ENCODE measurements around the gene METTL24. TPM values are rescaled to one million over a fixed set of nuclear protein-coding genes. Genes with fewer than 3 reads are reported as not detected.

Gene METTL24
- total and polyA plus RNA-seq, 3 donors from 2014 or later = 3.5 to 6.3 (median 6.0) TPM

- intact Hi-C loops (cut with DNase I; ENCODE audit: low total_unique reads) = no loop called here
- Histone ChIP-seq H3K9me3 (no peaks in the 10 kb centered on the region), H3K27me3 (no peaks in the 10 kb centered on the region), H3K4me1 (peaks cover 14% of the 10 kb centered on the region), H3K27ac (peak overlapping the region; percentile 60 to 68), H3K36me3 (ENCODE audit: low read depth, missing control alignments) (no peaks in the 10 kb centered on the region), H3K4me3 (no peak overlapping the region)
- no peak for TF ChIP-seq POLR2A (IDR thresholded peaks at IDR 0.05)
- TF ChIP-seq, protein P1, sequence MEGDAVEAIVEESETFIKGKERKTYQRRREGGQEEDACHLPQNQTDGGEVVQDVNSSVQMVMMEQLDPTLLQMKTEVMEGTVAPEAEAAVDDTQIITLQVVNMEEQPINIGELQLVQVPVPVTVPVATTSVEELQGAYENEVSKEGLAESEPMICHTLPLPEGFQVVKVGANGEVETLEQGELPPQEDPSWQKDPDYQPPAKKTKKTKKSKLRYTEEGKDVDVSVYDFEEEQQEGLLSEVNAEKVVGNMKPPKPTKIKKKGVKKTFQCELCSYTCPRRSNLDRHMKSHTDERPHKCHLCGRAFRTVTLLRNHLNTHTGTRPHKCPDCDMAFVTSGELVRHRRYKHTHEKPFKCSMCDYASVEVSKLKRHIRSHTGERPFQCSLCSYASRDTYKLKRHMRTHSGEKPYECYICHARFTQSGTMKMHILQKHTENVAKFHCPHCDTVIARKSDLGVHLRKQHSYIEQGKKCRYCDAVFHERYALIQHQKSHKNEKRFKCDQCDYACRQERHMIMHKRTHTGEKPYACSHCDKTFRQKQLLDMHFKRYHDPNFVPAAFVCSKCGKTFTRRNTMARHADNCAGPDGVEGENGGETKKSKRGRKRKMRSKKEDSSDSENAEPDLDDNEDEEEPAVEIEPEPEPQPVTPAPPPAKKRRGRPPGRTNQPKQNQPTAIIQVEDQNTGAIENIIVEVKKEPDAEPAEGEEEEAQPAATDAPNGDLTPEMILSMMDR (IDR thresholded peaks at IDR 0.05) = no peak
- no peak for DNase-seq
Measured at GRCh38 chr6:110341067-110341466, 17.1 kb downstream of the METTL24 start.

DNA sequence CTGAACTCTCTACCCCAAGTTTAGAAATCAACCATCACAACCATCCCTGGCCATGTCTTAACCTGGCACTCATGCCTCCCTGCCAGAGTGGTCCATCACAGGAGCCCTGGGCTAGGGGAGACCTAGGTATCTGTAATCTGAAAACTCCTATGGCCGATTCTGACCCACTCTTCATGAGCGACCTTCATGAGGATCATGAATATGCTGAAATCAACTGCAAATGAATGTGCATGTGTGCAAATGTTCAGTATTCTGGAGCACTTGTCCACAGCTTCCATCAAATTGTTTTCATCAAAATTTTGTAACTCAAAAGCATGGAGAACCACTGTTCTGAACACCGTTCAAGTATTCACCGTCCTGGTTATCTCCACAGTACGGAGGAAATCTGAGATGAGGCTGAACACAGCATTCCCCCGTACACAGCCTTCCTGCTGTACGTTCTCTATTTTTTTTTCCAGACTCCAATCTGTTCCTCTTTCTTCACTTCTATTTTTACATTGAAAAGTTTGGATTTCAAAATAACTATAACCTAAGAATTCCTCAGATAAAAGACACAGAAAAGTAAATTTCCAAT, 17.7 kb downstream of the METTL24 start:
- TF ChIP-seq POLR2A (IDR thresholded peaks at IDR 0.05) = no peak
- TF ChIP-seq, protein P1 (IDR thresholded peaks at IDR 0.05) = no peak
- no peaks in the 10 kb centered on the region for H3K9me3 ChIP-seq
- H3K27ac ChIP-seq = peak overlapping the region; percentile 60 to 68
- H3K27me3 ChIP-seq = no peaks in the 10 kb centered on the region
- no peaks in the 10 kb centered on the region for H3K36me3 ChIP-seq (ENCODE audit: low read depth, missing control alignments)
- no peak overlapping the region for H3K4me3 ChIP-seq
- no peak for DNase-seq
- intact Hi-C loops (cut with DNase I; ENCODE audit: low total_unique reads) = no loop called here
- WGBS, 2 donors = 50 to 56% methylated on average over 7 of the region's 7 CpGs
- H3K4me1 ChIP-seq = peaks cover 14% of the 10 kb centered on the region

DNA sequence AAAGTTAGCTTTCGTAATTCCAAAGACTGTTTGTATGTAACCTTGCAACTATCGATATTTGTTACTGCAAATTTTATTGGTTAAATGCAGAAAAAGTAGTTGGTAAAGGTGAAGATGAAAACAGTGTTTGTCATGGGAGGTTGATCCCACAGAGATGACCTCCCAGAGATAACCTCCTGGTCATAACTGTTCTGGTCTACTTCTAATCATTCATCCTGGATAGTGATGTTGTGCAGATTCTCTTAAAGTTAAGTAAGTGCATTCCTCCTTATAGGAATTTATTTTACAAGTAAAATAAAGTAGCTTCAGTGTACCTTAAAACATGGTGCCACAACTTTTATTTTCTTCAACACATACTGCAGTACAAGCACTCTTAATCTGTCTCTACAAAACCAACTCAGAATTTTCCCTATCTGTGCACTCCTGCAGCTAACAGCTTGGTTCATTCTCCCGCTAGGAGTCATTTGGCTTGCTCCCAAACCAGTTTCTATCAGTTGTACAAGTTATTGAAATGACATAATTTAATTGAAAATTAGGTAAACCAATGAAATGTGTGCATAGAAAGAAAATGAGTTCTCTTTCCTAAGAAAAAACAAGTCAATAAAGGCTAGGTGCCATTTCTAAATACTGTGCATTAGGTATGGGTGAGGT, 19.2 kb downstream of the METTL24 start:
- H3K36me3 ChIP-seq (ENCODE audit: low read depth, missing control alignments) = no peaks in the 10 kb centered on the region
- no peaks in the 10 kb centered on the region for H3K27me3 ChIP-seq
- WGBS, 2 donors = 76 to 77% methylated on average over 3 of the region's 3 CpGs
- H3K4me3 ChIP-seq = no peak overlapping the region
- peaks cover 14% of the 10 kb centered on the region for H3K4me1 ChIP-seq
- H3K9me3 ChIP-seq = no peaks in the 10 kb centered on the region
- intact Hi-C loops (cut with DNase I; ENCODE audit: low total_unique reads) = no loop called here
- H3K27ac ChIP-seq = no peak overlapping the region
- TF ChIP-seq, protein P1 (IDR thresholded peaks at IDR 0.05) = no peak
- no peak for TF ChIP-seq POLR2A (IDR thresholded peaks at IDR 0.05)
- DNase-seq = no peak

GRCh38 chr6:110337486-110337885, 20.7 kb downstream of the METTL24 start:
- intact Hi-C loops (cut with DNase I; ENCODE audit: low total_unique reads) = no loop called here
- no peak for DNase-seq
- Histone ChIP-seq H3K4me3 (no peak overlapping the region), H3K36me3 (ENCODE audit: low read depth, missing control alignments) (no peaks in the 10 kb centered on the region), H3K9me3 (no peaks in the 10 kb centered on the region), H3K4me1 (peaks cover 14% of the 10 kb centered on the region), H3K27me3 (no peaks in the 10 kb centered on the region), H3K27ac (no peak overlapping the region)
- WGBS, 2 donors = 76 to 83% methylated on average over 1 of the region's 1 CpG
- TF ChIP-seq, protein P1 (IDR thresholded peaks at IDR 0.05) = no peak
- TF ChIP-seq POLR2A (IDR thresholded peaks at IDR 0.05) = no peak
